HG03135 (cell line): ENCODE measurements around the gene POLG2.
"Not testable (repeated sequence)": the region's sequence is repeated elsewhere in the genome, so short reads cannot be mapped to it uniquely, and the experiment has no call there.

Source experiments
- ATAC-seq: cut with Tn5 transposase; IDR thresholded peaks from one replicate; pipeline ENCODE4 v1.9.1; 2021; ENCODE audit warnings: mild to moderate bottlenecking, moderate library complexity; ENCODE audit not compliant: unreplicated experiment

Gene POLG2

DNA sequence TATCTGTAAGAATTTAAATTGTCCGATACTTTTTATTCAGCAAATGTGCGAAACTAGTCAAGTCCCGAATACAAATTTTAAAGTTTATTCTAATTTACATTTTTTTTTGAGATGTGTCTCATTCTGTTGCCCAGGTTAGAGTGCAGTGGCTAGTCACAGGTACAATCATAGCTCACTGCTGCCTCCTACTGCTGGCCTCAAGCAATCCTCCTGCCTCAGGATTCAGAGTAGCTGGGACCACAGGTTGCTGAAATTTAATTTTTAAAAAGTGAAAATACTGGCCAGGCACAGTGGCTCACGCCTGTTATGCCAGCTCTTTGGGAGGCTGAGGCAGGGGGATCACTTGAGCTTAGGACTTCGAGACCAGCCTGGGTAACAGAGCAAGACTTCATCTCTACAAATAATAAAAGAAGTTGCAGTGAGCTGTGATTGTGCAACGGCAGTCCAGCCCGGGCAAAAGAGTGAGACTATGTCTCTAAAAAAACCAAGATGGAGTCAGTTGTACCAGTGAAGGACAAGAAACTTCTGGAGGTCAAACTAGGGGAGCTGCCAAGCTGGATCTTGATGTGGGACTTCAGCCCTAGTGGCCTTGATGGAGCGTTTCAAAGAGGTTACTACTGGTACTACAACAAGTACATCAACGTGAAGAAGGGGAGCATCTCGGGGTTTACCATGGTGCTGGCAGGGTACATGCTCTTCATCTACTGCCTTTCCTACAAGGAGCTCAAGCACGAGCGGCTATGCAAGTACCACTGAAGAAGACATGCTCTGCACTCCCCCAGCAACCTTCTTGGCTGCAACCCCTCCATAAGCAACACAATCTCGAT, 5.6 kb downstream of the POLG2 start:
- no peak for ATAC-seq

GRCh38 chr17:64488301-64488700, 8.6 kb downstream of the POLG2 start:
- no peak for ATAC-seq

- ATAC-seq = no peak
These were observed 12.5 kb downstream of the POLG2 start for GRCh38 chr17:64484380-64484779.

- no peak for ATAC-seq
These were observed 15.9 kb downstream of the POLG2 start for GRCh38 chr17:64480951-64481350.

DNA sequence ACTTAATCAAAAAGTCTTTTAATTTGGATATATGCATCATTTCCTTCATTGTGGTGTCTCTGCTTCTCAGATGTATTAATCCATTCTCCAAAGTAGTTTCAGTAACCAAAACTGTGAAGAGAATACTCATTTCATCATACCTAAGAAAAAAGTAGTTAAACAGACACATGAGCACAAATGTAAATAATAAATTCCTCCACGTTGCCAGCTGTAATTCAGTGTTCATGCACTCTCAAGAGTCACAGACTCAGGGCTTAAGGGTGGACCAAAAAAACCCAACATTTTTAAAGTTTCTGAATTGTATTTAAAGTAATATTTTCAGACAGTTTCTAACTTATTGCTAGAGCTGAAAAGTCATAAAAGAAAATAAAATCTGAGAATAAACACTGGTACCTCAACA, 19.0 kb downstream of the POLG2 start:
- ATAC-seq = no peak

DNA sequence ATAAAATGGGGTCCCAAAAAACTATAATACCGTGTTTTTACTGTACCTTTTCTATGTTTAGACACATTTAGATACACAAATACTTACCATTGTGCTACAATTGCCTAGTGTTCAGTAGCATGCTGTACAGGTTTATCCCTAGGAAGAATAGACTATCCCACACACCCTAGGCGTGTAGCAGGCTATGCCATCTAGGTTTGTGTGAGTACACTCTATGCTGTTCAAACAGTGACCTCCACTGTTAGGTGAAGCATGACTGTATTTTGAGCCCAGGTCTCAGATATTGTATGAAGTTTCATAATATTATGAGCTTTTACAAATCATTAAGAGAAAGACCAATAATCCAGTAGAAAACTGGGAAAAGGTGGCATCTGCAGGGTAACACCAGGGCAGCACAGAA, 24.3 kb downstream of the POLG2 start:
- no peak for ATAC-seq

DNA sequence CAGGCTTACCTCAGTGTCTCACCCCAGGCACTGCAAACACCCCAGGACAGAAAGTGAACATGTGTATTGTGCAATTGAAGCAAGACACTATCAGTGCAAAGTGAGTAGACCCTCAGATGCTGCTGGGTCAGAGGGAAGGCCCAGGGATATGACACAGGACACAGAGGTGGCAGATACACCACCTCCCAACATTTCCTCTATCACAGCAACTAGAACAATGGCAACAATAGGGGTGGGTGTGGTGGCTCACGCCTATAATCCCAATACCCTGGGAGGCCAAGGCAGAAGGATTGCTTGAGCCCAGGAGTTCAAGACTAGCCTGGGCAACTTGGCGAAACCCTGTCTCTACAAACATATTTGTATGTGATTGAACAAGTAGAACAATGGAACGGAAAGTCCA, 25.4 kb downstream of the POLG2 start:
- no peak for ATAC-seq

DNA sequence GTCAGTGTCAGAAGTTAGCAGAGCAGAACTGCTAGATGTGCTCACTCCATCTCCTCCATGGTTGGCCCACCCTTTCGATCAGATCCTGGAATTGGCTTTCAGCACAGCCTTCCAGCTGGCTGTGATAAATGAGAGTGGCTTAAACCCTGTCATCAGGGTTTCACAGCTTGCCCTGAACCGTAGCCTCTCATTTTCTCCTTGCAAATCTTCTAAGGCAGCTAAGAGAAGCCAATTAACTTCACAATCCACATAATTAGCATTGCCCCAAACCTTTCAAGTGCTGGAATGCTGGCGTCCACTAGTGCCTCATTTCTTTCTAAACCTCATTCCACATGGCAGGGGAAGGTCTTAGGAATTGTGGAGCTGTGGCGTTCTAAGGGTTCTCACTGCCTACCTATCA, 26.2 kb downstream of the POLG2 start:
- no peak for ATAC-seq

- ATAC-seq = not testable (repeated sequence)
These were observed 30.0 kb downstream of the POLG2 start for GRCh38 chr17:64466834-64467233.

DNA sequence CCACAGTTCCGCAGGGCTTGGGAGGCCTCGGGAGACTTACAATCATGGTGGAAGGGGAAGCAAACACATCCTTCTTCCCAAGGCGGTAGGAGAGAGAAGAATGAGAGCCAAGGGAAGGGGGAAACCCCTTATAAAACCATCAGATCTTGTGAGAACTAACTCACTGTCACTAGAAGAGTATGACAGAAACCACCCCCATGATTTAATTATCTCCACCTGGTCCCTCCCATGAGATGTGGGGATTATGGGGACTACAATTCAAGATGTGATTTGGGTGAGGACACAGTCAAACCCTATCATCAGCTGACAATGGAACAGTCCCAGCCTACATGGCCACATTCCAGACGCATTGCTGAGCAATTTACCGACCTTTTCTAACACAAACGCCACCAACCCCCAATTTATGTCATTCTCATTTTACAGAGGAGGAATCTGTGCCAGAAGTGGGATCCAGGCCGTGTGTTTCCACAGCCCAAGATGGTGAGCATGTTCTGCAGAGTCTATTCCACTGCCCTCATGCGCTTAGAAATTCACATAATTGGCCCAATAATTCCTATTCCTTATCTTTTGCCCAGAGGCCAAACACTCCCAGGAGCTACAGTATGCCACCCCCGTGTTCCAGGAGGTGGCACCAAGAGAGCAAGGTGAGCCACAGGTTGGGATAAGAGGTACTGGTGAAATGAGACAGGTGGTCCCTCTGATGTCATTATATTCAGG, 30.7 kb downstream of the POLG2 start:
- ATAC-seq = no peak

DNA sequence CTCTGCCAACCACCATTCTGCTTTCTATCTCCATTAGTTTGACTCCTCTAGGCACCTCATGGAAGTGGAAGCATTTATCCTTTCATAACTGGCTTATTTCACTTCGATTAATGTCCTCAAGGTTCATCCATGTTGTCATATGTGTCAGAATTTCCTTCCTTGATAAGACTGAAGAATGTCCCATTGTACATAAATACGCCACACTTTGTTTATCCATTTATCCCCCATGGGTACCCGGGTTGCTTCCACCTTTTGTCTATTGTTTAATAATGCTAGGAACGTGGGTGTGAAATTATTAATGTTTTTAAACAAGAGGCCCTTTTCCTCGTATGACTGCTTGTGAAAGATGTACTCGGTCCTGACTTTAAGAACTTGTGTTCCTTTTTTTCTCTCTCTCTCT, 35.1 kb downstream of the POLG2 start:
- ATAC-seq = no peak

DNA sequence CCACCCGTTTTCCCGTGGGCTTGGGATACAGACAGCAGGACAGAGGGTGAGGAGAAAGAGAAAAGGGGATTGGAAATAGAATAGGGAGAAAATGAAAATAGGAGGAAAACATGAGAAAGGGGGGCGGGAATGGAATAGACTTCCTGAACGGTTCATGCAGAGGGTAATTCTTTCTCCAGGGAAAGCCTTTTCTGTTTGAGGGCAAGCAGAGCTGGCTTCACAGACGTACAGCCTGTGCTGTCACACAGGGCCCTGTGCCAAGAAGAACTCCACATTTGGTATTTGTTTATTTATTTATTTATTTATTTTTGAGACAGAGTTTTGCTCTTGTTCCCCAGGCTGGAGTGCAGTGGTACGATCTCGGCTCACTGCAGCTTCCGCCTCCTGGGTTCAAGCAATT, 35.9 kb downstream of the POLG2 start:
- ATAC-seq = no peak

DNA sequence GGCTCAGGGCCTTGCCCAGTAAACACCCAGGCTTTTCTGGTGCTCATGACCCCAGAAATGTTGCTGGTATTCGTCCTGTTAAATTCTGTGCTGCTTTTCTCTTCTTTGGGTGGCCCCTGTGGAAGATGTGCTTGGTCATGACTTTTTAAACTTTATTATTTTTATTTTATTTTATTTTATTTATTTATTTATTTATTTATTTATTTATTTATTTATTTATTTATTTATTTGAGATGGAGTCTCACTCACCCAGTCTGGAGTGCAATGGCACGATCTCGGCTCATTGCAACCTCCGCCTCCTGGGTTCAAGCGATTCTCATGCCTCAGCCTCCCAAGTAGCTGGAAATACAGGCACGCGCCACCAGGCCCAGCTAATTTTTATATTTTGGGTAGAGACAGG, 37.0 kb downstream of the POLG2 start:
- ATAC-seq = not testable (repeated sequence)

GRCh38 chr17:64459284-64459747, 37.5 kb downstream of the POLG2 start:
- ATAC-seq = no peak

DNA sequence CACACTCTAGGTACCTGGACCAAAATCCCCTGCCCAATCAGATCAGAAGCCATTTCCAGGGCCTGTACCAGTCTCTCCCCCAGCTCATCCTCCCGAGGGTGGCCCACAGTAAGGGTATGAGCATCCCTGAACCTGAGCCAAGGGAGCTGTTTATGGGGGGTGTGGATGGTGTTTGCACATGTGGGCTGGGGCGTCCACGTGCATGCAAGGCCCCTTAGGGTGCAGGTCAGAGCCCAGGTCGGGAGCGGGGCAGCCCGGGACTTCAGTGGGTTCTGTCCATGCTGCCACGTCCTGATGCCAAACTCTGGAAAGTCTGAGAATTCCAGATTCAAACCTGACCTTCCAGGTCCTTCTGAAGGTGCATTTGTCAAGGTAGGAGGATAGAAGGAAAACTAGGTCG, 38.1 kb downstream of the POLG2 start:
- ATAC-seq = no peak

GRCh38 chr17:64457156-64457555, 39.7 kb downstream of the POLG2 start:
- no peak for ATAC-seq

- ATAC-seq = peak; percentile 54
These were observed 40.6 kb downstream of the POLG2 start for GRCh38 chr17:64455993-64456885.

GRCh38 chr17:64449545-64449944, 47.3 kb downstream of the POLG2 start:
- ATAC-seq = no peak

GRCh38 chr17:64448665-64449512, 48.0 kb downstream of the POLG2 start, which contains the start of gene MILR1:
Gene MILR1, plus strand, starts transcription at chr17:64449115. Its CDS starts 54 bp downstream, at chr17:64449169.
- no peak for ATAC-seq

DNA sequence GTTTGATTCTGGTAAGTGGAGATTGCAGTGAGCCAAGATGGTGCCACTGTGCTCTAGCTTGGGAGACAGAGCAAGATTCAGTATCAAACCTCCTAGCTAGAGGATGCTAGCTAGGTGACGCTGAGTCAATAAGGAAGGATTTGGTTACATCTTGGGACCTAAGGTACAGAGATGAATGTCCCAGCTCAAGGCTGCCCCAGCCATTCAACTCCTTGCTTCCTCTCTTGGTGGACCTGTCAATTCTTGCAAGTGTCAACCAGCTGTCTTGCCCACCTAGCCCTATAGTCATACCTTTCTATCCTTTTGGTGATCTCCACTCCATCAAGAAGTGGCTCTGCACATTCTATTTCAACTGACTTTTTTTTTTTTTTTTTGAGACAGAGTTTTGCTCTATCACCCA, 49.3 kb downstream of the POLG2 start:
- no peak for ATAC-seq
